Endothelial cell of umbilical vein (primary cell): ENCODE measurements around the gene SAP30. TPM values are rescaled to one million over a fixed set of nuclear protein-coding genes. Genes with fewer than 3 reads are reported as not detected.

Experiments used
- BruUV-seq: library from RNA; stranded (reverse); fragments of 400-500 nt; replicated peaks from 2 replicates; lab custom pipeline; 2021; lab: Mats Ljungman, UMichigan
- CTCF ChIA-PET: fragments of 300-600, 350-600 bp; sonication (Branson Sonifier 250); formaldehyde crosslinking; loops from one replicate; lab custom pipeline; 2021; ENCODE audit warnings: antibody characterized with exemption, inconsistent platforms; lab: Charles Lee
- POLR2A ChIA-PET: fragments of 300-600, 350-600 bp; sonication (Branson Sonifier 250); formaldehyde crosslinking; loops from one replicate; lab custom pipeline; 2021; ENCODE audit warnings: antibody characterized with exemption, inconsistent platforms; lab: Charles Lee
- DNase-seq: peaks from one replicate; pipeline ENCODE4 v3.0.0-alpha.2; 2011; ENCODE audit warnings: low read depth, low spot score
- FAIRE-seq: peaks from 2 replicates; lab custom pipeline; 2011; peaks lifted over from hg19 to GRCh38; lab: Jason Lieb, UNC
- H2AFZ ChIP-seq: 2 replicates; pipeline ENCODE4 v1.6.0; 2012; ENCODE audit warnings: low read depth, low read length, control low read depth, inconsistent platforms
- H3K27ac ChIP-seq: 2 replicates; pipeline ENCODE4 v1.5.1; 2011; ENCODE audit warnings: low read depth, mild to moderate bottlenecking, control low read depth, low read length, moderate library complexity; ENCODE audit not compliant: insufficient read depth
- H3K27me3 ChIP-seq, 2 experiments: 2 replicates each; pipeline versions ENCODE4 v1.6.0 to v1.6.1; 2011; ENCODE audit warnings: low read length in 2 of 2, mixed read lengths in 1 of 2; ENCODE audit not compliant: control insufficient read depth in 2 of 2, insufficient read depth in 2 of 2
- H3K36me3 ChIP-seq, 2 experiments: 2 replicates in 1 of 2; 3 replicates in 1 of 2; pipeline ENCODE4 v1.5.1; 2011; ENCODE audit warnings: low read length in 2 of 2, mild to moderate bottlenecking in 1 of 2, moderate library complexity in 1 of 2; ENCODE audit not compliant: control insufficient read depth in 2 of 2, insufficient read depth in 2 of 2; ENCODE audit errors: extremely low read depth in 1 of 2
- H3K4me1 ChIP-seq: 3 replicates; pipeline ENCODE4 v1.5.1; 2011; ENCODE audit warnings: mild to moderate bottlenecking, low read length; ENCODE audit not compliant: control insufficient read depth, insufficient read depth; ENCODE audit errors: extremely low read depth
- H3K4me2 ChIP-seq: 2 replicates; pipeline ENCODE4 v1.6.1; 2011; ENCODE audit warnings: low read length, control low read depth, mixed read lengths; ENCODE audit not compliant: insufficient read depth
- H3K4me3 ChIP-seq, 3 experiments: fragments of 200-600 bp in 1 of 3; sonication (generic), shearing (Covaris generic) in 1 of 3; replicated peaks in 1 of 3; 2 replicates each; pipeline ENCODE4 v1.5.1; 2011 to 2016; ENCODE audit warnings: control low read depth in 3 of 3, low read length in 3 of 3, mild to moderate bottlenecking in 2 of 3, inconsistent platforms in 1 of 3, low read depth in 1 of 3, moderate library complexity in 1 of 3; ENCODE audit not compliant: insufficient read depth in 1 of 3
- H3K79me2 ChIP-seq: 2 replicates; pipeline ENCODE4 v1.6.0; 2012; ENCODE audit warnings: low read length, inconsistent platforms; ENCODE audit not compliant: control insufficient read depth, insufficient read depth
- H3K9ac ChIP-seq: replicated peaks from 2 replicates; pipeline ENCODE3; 2011; ENCODE audit warnings: low read length, control low read depth; ENCODE audit not compliant: insufficient read depth; ENCODE audit errors: extremely low read depth
- H3K9me1 ChIP-seq: replicated peaks from 3 replicates; pipeline ENCODE4 v1.6.0; 2011; ENCODE audit warnings: mild to moderate bottlenecking, low read length; ENCODE audit not compliant: control insufficient read depth, insufficient read depth; ENCODE audit errors: extremely low read depth
- H3K9me3 ChIP-seq: replicated peaks from 2 replicates; pipeline ENCODE4 v1.5.1; 2012; ENCODE audit warnings: low read length, inconsistent platforms; ENCODE audit not compliant: control insufficient read depth, insufficient read depth
- H4K20me1 ChIP-seq: replicated peaks from 2 replicates; pipeline ENCODE3; 2011; ENCODE audit warnings: mild to moderate bottlenecking, low read length; ENCODE audit not compliant: control insufficient read depth, insufficient read depth; ENCODE audit errors: extremely low read depth
- CTCF ChIP-seq, 2 donors: IDR thresholded peaks; 1 replicate in 1 of 2; 2 replicates in 1 of 2; pipeline ENCODE4 v1.5.1; 2011; ENCODE audit warnings: low read length in 2 of 2, mild to moderate bottlenecking in 2 of 2, moderate library complexity in 2 of 2, control low read depth in 1 of 2, inconsistent platforms in 1 of 2, low read depth in 1 of 2; ENCODE audit not compliant: insufficient read depth in 1 of 2; ENCODE audit errors: extremely low read depth in 1 of 2
- EZH2 ChIP-seq: IDR thresholded peaks from 2 replicates; pipeline ENCODE4 v1.6.1; 2012; ENCODE audit warnings: borderline replicate concordance, low read depth, mild to moderate bottlenecking, moderate library complexity, low read length, inconsistent platforms; ENCODE audit not compliant: severe bottlenecking
- FOS ChIP-seq: IDR thresholded peaks from 2 replicates; pipeline ENCODE4 v1.6.1; 2011; ENCODE audit warnings: mild to moderate bottlenecking, low read length, moderate library complexity, borderline replicate concordance; ENCODE audit not compliant: insufficient read depth
- GATA2 ChIP-seq: IDR thresholded peaks from 2 replicates; pipeline ENCODE4 v1.7.0; 2011; ENCODE audit warnings: low read depth, mild to moderate bottlenecking, moderate library complexity, mixed read lengths, low read length; ENCODE audit not compliant: insufficient read length, insufficient read depth
- JUN ChIP-seq: IDR thresholded peaks from 2 replicates; pipeline ENCODE4 v1.6.1; 2011; ENCODE audit warnings: borderline replicate concordance, low read depth; ENCODE audit not compliant: insufficient read length, insufficient read depth
- MAX ChIP-seq: IDR thresholded peaks from 2 replicates; pipeline ENCODE4 v1.6.1; 2011; ENCODE audit not compliant: insufficient read depth, insufficient read length
- MYC ChIP-seq: IDR thresholded peaks from one replicate; pipeline ENCODE4 v1.6.1; 2011; ENCODE audit warnings: mild to moderate bottlenecking, low read depth, low read length
- POLR2A ChIP-seq: IDR thresholded peaks from 2 replicates; pipeline ENCODE4 v1.6.1; 2012; ENCODE audit warnings: low read depth, mild to moderate bottlenecking, control low read depth, low read length
- POLR2AphosphoS5 ChIP-seq: IDR thresholded peaks from 2 replicates; pipeline ENCODE4 v1.6.1; 2012; ENCODE audit warnings: low read depth, mild to moderate bottlenecking, control low read depth, low read length, moderate library complexity; ENCODE audit not compliant: insufficient read depth
- dilution Hi-C: fragments of 300-500 bp; cut with MboI; formaldehyde crosslinking; loops from one replicate; pipeline ENCODE4 v1.15.0; 2019; ENCODE audit warnings: low sequenced_read_pairs; ENCODE audit not compliant: extremely low pct_ligation_motif_present
- intact Hi-C: fragments of 100-400 bp; cut with micrococcal nuclease; formaldehyde crosslinking; loops from one replicate; pipeline ENCODE4 v1.10.0; 2022
- polyA plus RNA-seq, 4 experiments: library from polyadenylated mRNA; depleted of rRNA in 3 of 4; stranded (reverse) in 3 of 4; unstranded in 1 of 4; fragments of >200 nt; gene quantifications; 2 replicates each; pipeline versions ENCODE4 v1.2.1 to v1.2.3, GENCODE V29; 2011 to 2012; ENCODE audit warnings: missing spikeins in 1 of 4
- total RNA-seq: library from RNA; stranded (reverse); gene quantifications from 2 replicates; pipeline ENCODE4 v1.2.3, GENCODE V29; 2021

SAP30 gene
- total and polyA plus RNA-seq, 2 donors (not counting 3 experiments of a cell fraction or from before 2014, with no cell fraction given), result 9.9 to 23.8 TPM

GRCh38 chr4:173332963-173333657 lies 37.6 kb upstream of the SAP30 start:
- H2AFZ ChIP-seq, result peak overlapping the region; percentile 43
- peak; percentile 45 for DNase-seq
- no TSS peak for BruUV-seq
- no peaks in the 10 kb centered on the region for H3K9me1 ChIP-seq
- TF ChIP-seq EZH2, result no peak
- TF ChIP-seq POLR2AphosphoS5, result no peak
- no peak for TF ChIP-seq JUN
- no peak for TF ChIP-seq GATA2
- no peak for TF ChIP-seq MYC
- no peak for TF ChIP-seq MAX
- TF ChIP-seq FOS, result no peak
- TF ChIP-seq CTCF (IDR thresholded peaks at IDR 0.05; ENCODE audit: extremely low read depth in 1 of 2, insufficient read depth in 1 of 2, low read depth in 1 of 2, low read length in 2 of 2), result no peak
- TF ChIP-seq POLR2A, result no peak
- H3K79me2 ChIP-seq, result peaks cover 35% of the 10 kb centered on the region
- dilution Hi-C loops (no loop called here), intact Hi-C loops (loop anchor here (5.0 to 10.0 kb wide), 3 partner anchors 141 to 982 kb away; no protein-coding TSS in a partner anchor)
- H3K36me3 ChIP-seq, result peaks cover 4 to 15% of the 10 kb centered on the region in 2 experiments
- peaks cover 3% of the 10 kb centered on the region for H4K20me1 ChIP-seq
- peak overlapping the region; percentile 97 for H3K9ac ChIP-seq
- H3K4me3 ChIP-seq, result peak overlapping the region; percentile 81 to 98 (median 91)
- no peak for FAIRE-seq
- no peaks in the 10 kb centered on the region for H3K27me3 ChIP-seq
- peak overlapping the region; percentile 100 for H3K4me2 ChIP-seq
- ChIA-PET CTCF (interaction anchor here (1.4 to 8.2 kb wide), 4 partner anchors 13 to 320 kb away, joined by 5 to 70 read pairs (median 6); no protein-coding TSS in a partner anchor), POLR2A (interaction anchor here (0.9 to 3.5 kb wide), 4 partner anchors 9 to 85 kb away, joined by 3 to 127 read pairs (median 6); partner anchors contain the start of gene SAP30)
- peaks cover 24% of the 10 kb centered on the region for H3K4me1 ChIP-seq
- H3K9me3 ChIP-seq, result no peaks in the 10 kb centered on the region
- peak overlapping the region; percentile 88 for H3K27ac ChIP-seq
